Stomach (tissue), 9 donors: Measurements from ENCODE around the gene AKNA. TPM values are rescaled to one million over a fixed set of nuclear protein-coding genes. Genes with fewer than 3 reads are reported as not detected.

Experiments used
- DNase-seq, 2 donors: peaks; one replicate each; pipeline versions ENCODE4 v3.0.0 to v3.0.0-alpha.2; 2013 to 2019
- H3K27ac ChIP-seq, 5 donors: fragments of 200-600 bp in 4 of 5; sonication (generic) in 4 of 5; one replicate each; pipeline ENCODE4 v1.5.1; 2013 to 2019; ENCODE audit warnings: mild to moderate bottlenecking in 1 of 5, moderate library complexity in 1 of 5
- H3K27me3 ChIP-seq, 3 donors: fragments of 200-600 bp; sonication (generic); one replicate each; pipeline ENCODE4 v1.5.1; 2017 to 2019; ENCODE audit warnings: mixed run types in 1 of 3
- H3K36me3 ChIP-seq, 4 donors: fragments of 200-600 bp; sonication (generic); 1 replicate in 3 of 4; 2 replicates in 1 of 4; pipeline ENCODE4 v1.5.1; 2016 to 2019
- H3K4me1 ChIP-seq, 4 donors: fragments of 200-600 bp; sonication (generic); one replicate each; pipeline ENCODE4 v1.5.1; 2016 to 2019
- H3K4me3 ChIP-seq, 4 donors: fragments of 200-600 bp; sonication (generic) in 3 of 4; one replicate each; pipeline ENCODE4 v1.5.1; 2016 to 2019; ENCODE audit warnings: mild to moderate bottlenecking in 1 of 4
- H3K9me3 ChIP-seq, 4 donors: fragments of 200-600 bp; sonication (generic); one replicate each; pipeline ENCODE4 v1.5.1; 2016 to 2019
- EP300 ChIP-seq: sonication (generic); formaldehyde crosslinking; IDR thresholded peaks from one replicate; pipeline ENCODE4 v1.6.1; 2017; ENCODE audit warnings: antibody characterized with exemption
- POLR2A ChIP-seq, 4 donors: fragments of 450-650 bp; IDR thresholded peaks; one replicate each; pipeline ENCODE4 v1.6.1; 2016; ENCODE audit warnings: antibody characterized with exemption in 4 of 4, control low read depth in 2 of 4, mild to moderate bottlenecking in 1 of 4, moderate library complexity in 1 of 4
- POLR2AphosphoS5 ChIP-seq, 3 donors: sonication (generic); formaldehyde crosslinking; IDR thresholded peaks; one replicate each; pipeline ENCODE4 v1.6.1; 2016; ENCODE audit warnings: antibody characterized with exemption in 3 of 3
- WGBS, 5 donors: extraction: QIAGEN DNeasy Blood & Tissue Kit in 3 of 5; methylation state at CpG; one replicate each; pipeline versions ENCODE4 v1.1.5 to v1.1.7; 2013 to 2018; 5-methylcytosine and 5-hydroxymethylcytosine counted together
- intact Hi-C: fragments of 100-400 bp; cut with DNase I; formaldehyde crosslinking; loops from one replicate; pipeline ENCODE4 v1.15.1; 2023; ENCODE audit warnings: low total_unique reads
- polyA plus RNA-seq, 3 donors: library from polyadenylated mRNA; stranded (reverse); fragments of 200-250 nt; gene quantifications; one replicate each; pipeline ENCODE4 v1.2.3, GENCODE V29; 2013
- total RNA-seq, 5 donors: library from RNA; depleted of rRNA; stranded (reverse); fragments of >200 nt; gene quantifications; one replicate each; pipeline versions ENCODE4 v1.1.0 to v1.2.3, GENCODE V29; 2014 to 2016
- TF ChIP-seq, protein P1 (sequence below), 7 experiments: fragments of 450-650 bp in 4 of 7; fragments of 200-600 bp in 3 of 7; sonication (generic) in 3 of 7; IDR thresholded peaks; one replicate each; pipeline ENCODE4 v1.5.1; 2016 to 2019; ENCODE audit warnings: antibody characterized with exemption in 7 of 7, control low read depth in 2 of 7, mild to moderate bottlenecking in 1 of 7
- donor health status: healthy with polysubstance abuse.
- donor health status: Bipolar disorder and iron deficiency.
- donor health status: healthy.

Gene AKNA
- total and polyA plus RNA-seq, 8 donors, result 12.2 to 85.8 (median 16.6) TPM

GRCh38 chr9:114357360-114357759 lies 30.4 kb downstream of the AKNA start:
- 87 to 92% (median 88%) methylated on average over 6 of the region's 6 CpGs for WGBS, 5 donors
- Histone ChIP-seq H3K27me3 (no peaks in the 10 kb centered on the region), H3K4me3 (no peak overlapping the region), H3K4me1 (peaks cover 0 to 3% (median 0%) of the 10 kb centered on the region in 4 donors), H3K9me3 (no peaks in the 10 kb centered on the region), H3K27ac (no peak overlapping the region), H3K36me3 (peaks cover 79 to 100% (median 100%) of the 10 kb centered on the region in 4 donors)
- intact Hi-C loops, result no loop called here
- DNase-seq, result no peak
- TF ChIP-seq, protein P1, sequence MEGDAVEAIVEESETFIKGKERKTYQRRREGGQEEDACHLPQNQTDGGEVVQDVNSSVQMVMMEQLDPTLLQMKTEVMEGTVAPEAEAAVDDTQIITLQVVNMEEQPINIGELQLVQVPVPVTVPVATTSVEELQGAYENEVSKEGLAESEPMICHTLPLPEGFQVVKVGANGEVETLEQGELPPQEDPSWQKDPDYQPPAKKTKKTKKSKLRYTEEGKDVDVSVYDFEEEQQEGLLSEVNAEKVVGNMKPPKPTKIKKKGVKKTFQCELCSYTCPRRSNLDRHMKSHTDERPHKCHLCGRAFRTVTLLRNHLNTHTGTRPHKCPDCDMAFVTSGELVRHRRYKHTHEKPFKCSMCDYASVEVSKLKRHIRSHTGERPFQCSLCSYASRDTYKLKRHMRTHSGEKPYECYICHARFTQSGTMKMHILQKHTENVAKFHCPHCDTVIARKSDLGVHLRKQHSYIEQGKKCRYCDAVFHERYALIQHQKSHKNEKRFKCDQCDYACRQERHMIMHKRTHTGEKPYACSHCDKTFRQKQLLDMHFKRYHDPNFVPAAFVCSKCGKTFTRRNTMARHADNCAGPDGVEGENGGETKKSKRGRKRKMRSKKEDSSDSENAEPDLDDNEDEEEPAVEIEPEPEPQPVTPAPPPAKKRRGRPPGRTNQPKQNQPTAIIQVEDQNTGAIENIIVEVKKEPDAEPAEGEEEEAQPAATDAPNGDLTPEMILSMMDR (IDR thresholded peaks at IDR 0.05), result no peak
- TF ChIP-seq EP300 (no peak), POLR2AphosphoS5 (IDR thresholded peaks at IDR 0.05) (no peak), POLR2A (IDR thresholded peaks at IDR 0.05) (no peak)

- Histone ChIP-seq H3K27me3 (no peaks in the 10 kb centered on the region), H3K36me3 (peaks cover 73 to 100% (median 100%) of the 10 kb centered on the region in 4 donors), H3K27ac (no peak overlapping the region), H3K4me3 (no peak overlapping the region), H3K9me3 (no peaks in the 10 kb centered on the region), H3K4me1 (peaks cover 0 to 3% (median 0%) of the 10 kb centered on the region in 4 donors)
- no peak for DNase-seq
- WGBS, 5 donors, result 75 to 90% (median 87%) methylated on average over 5 to 6 of the region's 6 CpGs
- TF ChIP-seq POLR2AphosphoS5 (IDR thresholded peaks at IDR 0.05) (no peak), EP300 (no peak), POLR2A (IDR thresholded peaks at IDR 0.05) (no peak)
- TF ChIP-seq, protein P1 (IDR thresholded peaks at IDR 0.05), result no peak
- intact Hi-C loops, result no loop called here
Observed at GRCh38 chr9:114356792-114357191, 31.0 kb downstream of the AKNA start.

DNA sequence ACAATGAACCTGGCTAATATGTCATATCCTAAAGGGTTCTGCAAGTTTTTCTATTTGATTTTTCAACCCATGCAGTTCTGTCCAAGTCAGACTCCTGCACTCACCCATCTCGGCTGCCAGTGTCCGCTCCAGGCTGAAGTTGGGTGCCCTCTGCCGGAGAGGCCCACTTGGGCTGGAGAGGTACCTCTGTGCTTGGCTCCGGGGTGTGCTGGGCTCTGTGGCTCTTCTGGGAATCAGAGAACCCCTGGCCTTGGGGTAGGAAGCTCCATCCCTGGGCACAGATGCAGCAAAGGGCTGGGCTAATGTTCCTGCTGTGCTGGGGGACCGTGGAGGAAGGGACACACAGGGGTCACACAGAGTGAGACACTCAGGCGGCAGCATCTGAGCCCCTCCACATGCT lies 32.0 kb downstream of the AKNA start:
- intact Hi-C loops, result no loop called here
- H3K27ac ChIP-seq, result no peak overlapping the region
- no peak for DNase-seq
- peaks cover 66 to 100% (median 100%) of the 10 kb centered on the region in 4 donors for H3K36me3 ChIP-seq
- no peak overlapping the region for H3K4me3 ChIP-seq
- H3K9me3 ChIP-seq, result no peaks in the 10 kb centered on the region
- peaks cover 0 to 3% (median 0%) of the 10 kb centered on the region in 4 donors for H3K4me1 ChIP-seq
- TF ChIP-seq, protein P1 (IDR thresholded peaks at IDR 0.05), result no peak
- TF ChIP-seq EP300, result no peak
- no peak for TF ChIP-seq POLR2AphosphoS5 (IDR thresholded peaks at IDR 0.05)
- no peak for TF ChIP-seq POLR2A (IDR thresholded peaks at IDR 0.05)
- WGBS, 5 donors, result 92 to 95% (median 94%) methylated on average over 6 of the region's 6 CpGs
- no peaks in the 10 kb centered on the region for H3K27me3 ChIP-seq

GRCh38 chr9:114351932-114352331 lies 35.9 kb downstream of the AKNA start:
- intact Hi-C loops, result no loop called here
- Histone ChIP-seq H3K4me3 (no peak overlapping the region), H3K27ac (no peak overlapping the region), H3K4me1 (peaks cover 0 to 22% (median 11%) of the 10 kb centered on the region in 4 donors), H3K9me3 (no peaks in the 10 kb centered on the region), H3K36me3 (peaks cover 53 to 100% (median 100%) of the 10 kb centered on the region in 4 donors), H3K27me3 (no peaks in the 10 kb centered on the region)
- 78 to 82% (median 79%) methylated on average over 4 of the region's 4 CpGs for WGBS, 5 donors
- TF ChIP-seq POLR2AphosphoS5 (IDR thresholded peaks at IDR 0.05) (no peak), EP300 (no peak), POLR2A (IDR thresholded peaks at IDR 0.05) (no peak)
- TF ChIP-seq, protein P1 (IDR thresholded peaks at IDR 0.05), result no peak
- no peak for DNase-seq
